ENCODE results near the gene TENT5A. TPM values are rescaled to one million over a fixed set of nuclear protein-coding genes. Genes with fewer than 3 reads are reported as not detected.

Gene TENT5A
- total RNA-seq, 2 experiments from 2014 or later: 1.1 to 1.2 TPM

GRCh38 chr6:81768150-81768942 lies 15.9 kb upstream of the TENT5A start:
- CTCF ChIA-PET: interaction anchor here (1.0 kb wide), 1 partner anchor 15 kb away, joined by 3 read pairs; no protein-coding TSS in a partner anchor

GRCh38 chr6:81767163-81767891 lies 14.8 kb upstream of the TENT5A start:
- no peak for ATAC-seq
- H3K9me3 Mint-ChIP-seq: no peaks in the 10 kb centered on the region
- no peak overlapping the region for H3K4me3 Mint-ChIP-seq
- no peak for DNase-seq
- POLR2A ChIA-PET: no interaction called here
- no peaks in the 10 kb centered on the region for H3K4me1 Mint-ChIP-seq (ENCODE audit: low read depth)
- H3K27ac Mint-ChIP-seq: no peak overlapping the region
- H3K36me3 Mint-ChIP-seq (ENCODE audit: low read depth): no peaks in the 10 kb centered on the region
- intact Hi-C loops (cut with micrococcal nuclease): no loop called here
- TF ChIP-seq CTCF (IDR thresholded peaks at IDR 0.05): no peak
- CTCF ChIA-PET: interaction anchor here (0.7 kb wide), 1 partner anchor 14 kb away, joined by 3 read pairs; no protein-coding TSS in a partner anchor
- H3K27me3 Mint-ChIP-seq: peaks cover 17% of the 10 kb centered on the region

More at GRCh38 chr6:81768150-81768942, 15.9 kb upstream of the TENT5A start:
- Mint-ChIP-seq H3K4me1 (ENCODE audit: low read depth) (peaks cover 7% of the 10 kb centered on the region), H3K4me3 (no peak overlapping the region), H3K36me3 (ENCODE audit: low read depth) (no peaks in the 10 kb centered on the region), H3K27me3 (peaks cover 17% of the 10 kb centered on the region), H3K27ac (no peak overlapping the region), H3K9me3 (no peaks in the 10 kb centered on the region)
- no peak for TF ChIP-seq CTCF (IDR thresholded peaks at IDR 0.05)
- ATAC-seq (no peak), DNase-seq (no peak)
- intact Hi-C loops (cut with micrococcal nuclease): no loop called here
- POLR2A ChIA-PET: no interaction called here

GRCh38 chr6:81766482-81767069 lies 14.1 kb upstream of the TENT5A start:
- CTCF ChIA-PET: interaction anchor here (0.7 kb wide), 1 partner anchor 13 kb away, joined by 3 read pairs; no protein-coding TSS in a partner anchor
- no peak for ATAC-seq
- H3K36me3 Mint-ChIP-seq (ENCODE audit: low read depth): no peaks in the 10 kb centered on the region

GRCh38 chr6:81764531-81764930 lies 12.1 kb upstream of the TENT5A start:
- ChIA-PET POLR2A (interaction anchor here (1.0 kb wide), 1 partner anchor 432 kb away, joined by 3 read pairs; no protein-coding TSS in a partner anchor), CTCF (no interaction called here)
- no peaks in the 10 kb centered on the region for H3K4me1 Mint-ChIP-seq (ENCODE audit: low read depth)
- DNase-seq (no peak), ATAC-seq (no peak)
- no peaks in the 10 kb centered on the region for H3K9me3 Mint-ChIP-seq
- intact Hi-C loops (cut with micrococcal nuclease): no loop called here
- H3K4me3 Mint-ChIP-seq: no peak overlapping the region
- no peak for TF ChIP-seq CTCF (IDR thresholded peaks at IDR 0.05)
- no peak overlapping the region for H3K27ac Mint-ChIP-seq
- H3K27me3 Mint-ChIP-seq: peaks cover 17% of the 10 kb centered on the region
- no peaks in the 10 kb centered on the region for H3K36me3 Mint-ChIP-seq (ENCODE audit: low read depth)

More at GRCh38 chr6:81766482-81767069, 14.1 kb upstream of the TENT5A start:
- H3K9me3 Mint-ChIP-seq: no peaks in the 10 kb centered on the region
- POLR2A ChIA-PET: no interaction called here
- H3K27me3 Mint-ChIP-seq: peaks cover 17% of the 10 kb centered on the region
- no peaks in the 10 kb centered on the region for H3K4me1 Mint-ChIP-seq (ENCODE audit: low read depth)
- H3K4me3 Mint-ChIP-seq: no peak overlapping the region
- TF ChIP-seq CTCF (IDR thresholded peaks at IDR 0.05): no peak
- intact Hi-C loops (cut with micrococcal nuclease): no loop called here
- DNase-seq: no peak
- H3K27ac Mint-ChIP-seq: no peak overlapping the region
